Dermis microvascular lymphatic vessel endothelial cell (primary cell): ENCODE measurements around the gene PIK3R1. TPM values are rescaled to one million over a fixed set of nuclear protein-coding genes. Genes with fewer than 3 reads are reported as not detected.

ENCODE experiments used
- DNase-seq, 2 donors: peaks; one replicate each; pipeline versions ENCODE4 v3.0.0 to v3.0.0-alpha.2; 2010; ENCODE audit warnings: low read depth in 2 of 2
- total RNA-seq: library from RNA; depleted of rRNA; stranded (reverse); fragments of >200 nt; gene quantifications from 2 replicates; pipeline ENCODE4 v1.2.1, GENCODE V29; 2014

PIK3R1 gene
- total RNA-seq, 1 donor from 2014 or later: 26.1 TPM

- DNase-seq: no peak
These were observed 81.3 kb downstream of the PIK3R1 start for GRCh38 chr5:68296895-68297294.

DNA sequence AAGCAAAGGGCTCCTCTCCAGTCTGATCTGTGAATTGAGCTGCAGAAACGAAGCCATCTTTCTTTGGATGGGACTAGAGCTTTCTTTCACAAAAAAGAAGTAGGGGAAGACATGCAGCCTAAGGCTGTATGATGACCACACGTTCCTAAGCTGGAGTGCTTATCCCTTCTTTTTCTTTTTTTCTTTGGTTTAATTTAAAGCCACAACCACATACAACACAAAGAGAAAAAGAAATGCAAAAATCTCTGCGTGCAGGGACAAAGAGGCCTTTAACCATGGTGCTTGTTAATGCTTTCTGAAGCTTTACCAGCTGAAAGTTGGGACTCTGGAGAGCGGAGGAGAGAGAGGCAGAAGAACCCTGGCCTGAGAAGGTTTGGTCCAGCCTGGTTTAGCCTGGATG lies 82.1 kb downstream of the PIK3R1 start:
- no peak for DNase-seq

GRCh38 chr5:68298479-68298878 lies 82.9 kb downstream of the PIK3R1 start:
- DNase-seq: no peak

GRCh38 chr5:68299105-68299504 lies 83.5 kb downstream of the PIK3R1 start:
- DNase-seq: no peak

DNA sequence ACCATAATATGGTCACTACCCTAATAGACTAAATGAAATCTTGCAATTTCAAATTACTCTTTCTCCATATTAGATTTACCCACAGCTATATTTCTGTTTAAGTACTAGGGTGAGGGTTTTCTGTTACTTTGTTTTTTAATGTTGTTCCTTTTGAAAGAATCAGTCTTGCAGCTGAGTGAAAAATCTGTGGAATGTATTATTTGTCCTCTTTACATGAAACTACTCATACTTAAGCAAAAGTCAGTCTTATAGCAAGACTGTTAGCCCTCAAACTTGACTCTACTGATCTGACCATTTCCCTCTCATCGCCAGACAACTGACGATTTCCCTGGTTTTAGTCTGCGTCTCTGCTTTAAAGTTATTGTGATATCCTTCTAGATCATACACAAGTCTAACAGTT lies 84.0 kb downstream of the PIK3R1 start:
- DNase-seq: no peak

DNA sequence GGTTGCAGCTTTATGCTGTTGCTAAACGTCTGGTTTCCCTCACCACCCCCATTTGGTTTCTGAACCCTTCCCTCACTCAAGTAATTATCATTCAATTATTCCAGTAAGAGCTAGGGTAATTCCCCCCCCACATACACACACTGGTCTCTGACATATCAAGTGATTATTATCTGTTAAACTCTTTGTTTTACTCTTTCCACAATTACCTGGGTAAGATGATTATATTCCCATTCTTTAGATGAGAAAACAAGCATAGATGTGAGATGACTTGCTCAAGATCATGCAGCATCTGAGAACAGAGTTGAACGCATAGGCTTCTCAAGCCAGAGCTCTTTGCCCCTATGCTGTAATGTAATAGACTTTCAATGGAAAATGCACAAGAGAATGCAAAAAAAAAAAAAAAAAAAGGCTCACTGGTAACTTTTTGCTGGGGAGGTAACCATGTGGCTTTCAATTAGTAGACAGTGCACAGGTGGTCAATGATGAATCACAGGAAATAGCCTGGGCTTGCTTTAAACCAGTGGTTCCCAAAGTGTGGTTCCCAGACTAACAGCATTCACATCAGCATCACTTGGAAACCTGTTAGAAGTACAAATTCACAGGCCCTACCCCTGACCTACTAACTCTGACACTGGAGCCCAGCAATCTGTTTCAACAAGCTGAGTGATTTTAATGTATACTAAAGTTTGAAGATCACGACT lies 87.6 kb downstream of the PIK3R1 start:
- peak in 1 of 2 donors; percentile 23 for DNase-seq

DNA sequence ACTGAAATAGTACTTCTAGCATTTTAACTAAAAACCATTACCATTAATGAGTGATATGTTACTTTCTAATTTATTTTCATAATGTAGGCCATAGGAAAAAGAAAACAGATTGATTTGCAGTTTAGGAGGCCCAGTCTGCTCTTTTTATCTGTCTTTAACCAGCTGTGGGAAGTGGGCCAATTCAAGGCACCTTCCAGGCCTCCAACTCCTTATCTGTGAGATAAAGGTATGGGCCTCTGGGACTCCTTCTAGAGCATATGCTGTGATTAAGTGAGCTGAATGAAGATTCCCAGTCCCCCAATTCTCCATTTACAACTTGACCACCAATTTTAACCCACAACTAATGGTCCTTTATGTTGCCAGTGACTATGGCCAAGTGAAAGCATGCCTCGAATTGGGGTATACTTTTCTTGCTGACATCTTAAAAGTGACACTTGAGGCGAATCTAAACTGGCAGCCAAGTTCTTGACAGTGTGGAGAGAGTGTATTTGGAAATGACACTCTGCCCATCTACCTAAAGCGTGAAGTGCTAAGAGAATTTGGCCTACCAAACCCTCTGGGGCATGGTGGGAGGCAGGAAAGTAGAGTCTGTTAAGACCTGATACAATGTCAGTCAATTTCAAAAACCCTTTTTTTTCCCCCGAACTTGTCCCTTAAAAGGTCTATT lies 88.3 kb downstream of the PIK3R1 start:
- DNase-seq: no peak

DNA sequence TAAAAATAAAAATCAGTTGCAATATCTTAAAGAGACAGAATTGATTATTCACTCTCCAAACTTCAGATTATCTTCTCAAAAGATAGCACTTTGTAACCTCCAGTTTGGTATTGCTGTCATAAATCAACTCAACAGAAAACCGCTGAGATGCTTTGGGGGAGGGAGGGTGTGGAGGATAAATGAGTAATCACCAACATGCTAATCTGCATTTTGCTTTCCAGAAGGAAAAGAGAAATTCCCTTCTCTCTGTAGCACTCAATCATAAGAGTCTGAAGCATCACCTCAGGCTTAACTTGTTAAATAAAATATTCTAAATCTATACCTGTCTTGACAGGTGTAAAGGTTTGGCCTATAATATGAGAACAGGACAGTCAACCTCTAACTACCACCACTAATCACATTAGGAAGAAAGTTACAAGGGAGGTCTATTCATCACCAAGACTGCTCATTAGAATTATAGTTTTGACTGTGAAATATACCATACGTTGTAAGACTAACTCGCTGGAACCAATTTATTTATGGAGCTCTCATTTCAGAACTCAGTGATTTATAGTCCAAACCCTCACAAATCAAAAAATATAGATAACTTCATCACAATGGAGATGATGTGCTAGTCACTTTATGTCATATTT lies 89.0 kb downstream of the PIK3R1 start:
- DNase-seq: no peak

DNA sequence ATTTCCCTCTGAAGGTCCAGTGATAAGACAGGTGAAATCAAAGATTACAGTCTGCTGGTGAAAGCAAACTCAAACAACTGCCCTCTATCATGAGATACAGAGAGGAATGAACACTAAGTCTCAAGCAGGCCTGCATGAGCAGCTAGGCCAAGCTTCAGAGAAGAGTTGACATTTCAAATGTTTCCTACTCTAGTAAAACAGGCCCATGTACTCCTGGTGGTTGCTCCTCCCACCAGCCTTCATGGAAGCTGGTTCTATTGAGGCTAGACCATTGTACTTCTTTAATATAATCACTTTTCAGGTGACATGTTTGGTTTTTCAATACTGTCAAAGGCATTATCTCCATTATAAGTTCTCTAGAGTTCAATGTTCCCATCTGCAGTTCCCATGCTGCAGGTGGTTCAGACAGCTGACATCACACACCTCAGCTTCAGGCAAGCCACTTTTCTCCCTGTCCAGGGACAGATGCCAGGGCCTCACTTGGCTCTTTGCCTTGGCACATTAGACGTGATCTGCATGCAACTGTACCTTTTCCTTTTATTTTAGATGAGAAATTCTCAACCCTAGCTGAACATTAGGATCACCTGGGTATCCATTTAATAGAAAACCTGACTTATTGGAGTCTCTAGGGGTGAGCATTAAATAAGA lies 89.8 kb downstream of the PIK3R1 start:
- no peak for DNase-seq

DNA sequence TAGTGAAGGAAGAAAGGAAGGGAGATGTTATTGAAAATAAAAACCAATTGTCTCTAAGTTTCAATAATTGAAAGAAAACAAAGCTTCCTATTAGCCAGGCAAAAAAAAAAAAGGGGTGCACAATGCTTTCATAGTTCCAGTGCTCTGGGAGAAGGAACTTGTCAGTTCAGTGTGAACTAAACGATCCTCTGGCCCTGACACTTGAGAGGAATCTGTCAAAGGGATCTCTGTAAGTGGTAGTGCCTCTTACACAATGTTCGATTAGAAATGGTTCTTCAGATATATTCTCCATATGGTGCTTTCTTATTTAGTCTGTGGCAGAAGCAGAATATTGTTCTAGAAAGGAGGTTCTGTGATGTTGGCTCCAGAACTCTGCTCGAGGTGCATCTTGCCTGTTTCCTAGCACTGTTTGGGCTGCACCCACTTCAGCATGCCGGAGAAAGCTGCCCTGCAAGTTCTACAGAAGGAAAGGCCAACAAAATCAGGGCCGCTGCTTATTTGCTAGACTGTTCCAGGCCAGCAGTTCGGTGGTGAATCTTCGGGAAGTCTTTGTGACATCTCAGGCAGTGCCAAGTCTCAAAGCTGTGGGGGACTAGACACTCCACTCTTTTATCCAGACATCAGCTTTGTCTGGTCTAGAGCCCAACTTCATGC lies 90.9 kb downstream of the PIK3R1 start:
- no peak for DNase-seq

DNA sequence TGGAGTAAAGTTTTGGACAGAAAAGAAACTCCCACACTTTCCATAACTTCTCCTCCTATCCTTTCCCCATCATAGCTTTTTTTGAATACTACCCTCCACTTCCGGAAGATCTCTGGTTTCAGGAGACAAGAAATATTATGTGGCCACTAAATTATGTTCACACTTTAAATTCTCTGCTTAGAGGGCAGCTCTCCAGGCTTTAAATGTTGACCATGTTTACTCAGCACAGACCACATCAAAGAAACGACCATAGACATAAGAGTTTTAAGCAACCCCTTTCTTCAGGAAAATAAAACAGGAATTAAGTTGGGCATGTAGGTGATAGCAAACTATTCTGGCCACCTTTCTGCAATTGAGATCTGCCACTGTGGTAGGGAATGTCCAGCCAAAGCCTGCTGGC lies 97.8 kb downstream of the PIK3R1 start:
- DNase-seq: no peak

- no peak for DNase-seq
These were observed 98.9 kb downstream of the PIK3R1 start for GRCh38 chr5:68314465-68314864.

DNA sequence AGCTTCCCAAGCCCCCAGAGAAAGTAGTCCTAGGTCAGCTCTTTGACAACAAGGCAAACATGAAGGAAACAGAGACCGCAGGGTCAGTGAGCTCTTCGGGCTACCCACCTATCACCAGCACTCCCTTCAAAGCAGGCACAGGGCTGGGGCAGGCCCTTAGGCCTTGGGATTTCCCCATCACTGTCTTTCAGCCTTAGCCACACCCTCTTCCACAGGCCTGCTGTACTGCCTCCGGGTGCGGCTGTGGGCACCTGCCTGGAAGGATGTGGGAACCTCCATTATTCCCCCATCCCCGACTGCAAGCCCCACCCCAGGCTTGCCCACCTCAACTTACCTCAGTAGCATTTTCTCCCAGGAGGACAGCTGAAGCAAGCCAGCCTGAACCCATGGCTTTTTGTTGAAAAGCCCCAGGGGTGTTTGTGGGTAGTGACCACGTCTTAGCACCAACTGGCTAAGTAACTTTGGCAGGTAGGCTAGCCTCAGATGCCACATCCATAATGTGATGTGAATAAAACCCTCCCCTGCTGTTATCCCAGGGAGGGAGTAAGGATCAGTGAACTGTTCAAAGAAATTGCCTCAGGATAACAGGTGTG lies 100.2 kb downstream of the PIK3R1 start:
- no peak for DNase-seq

- no peak for DNase-seq
These were observed 100.9 kb downstream of the PIK3R1 start for GRCh38 chr5:68316469-68316868.

DNA sequence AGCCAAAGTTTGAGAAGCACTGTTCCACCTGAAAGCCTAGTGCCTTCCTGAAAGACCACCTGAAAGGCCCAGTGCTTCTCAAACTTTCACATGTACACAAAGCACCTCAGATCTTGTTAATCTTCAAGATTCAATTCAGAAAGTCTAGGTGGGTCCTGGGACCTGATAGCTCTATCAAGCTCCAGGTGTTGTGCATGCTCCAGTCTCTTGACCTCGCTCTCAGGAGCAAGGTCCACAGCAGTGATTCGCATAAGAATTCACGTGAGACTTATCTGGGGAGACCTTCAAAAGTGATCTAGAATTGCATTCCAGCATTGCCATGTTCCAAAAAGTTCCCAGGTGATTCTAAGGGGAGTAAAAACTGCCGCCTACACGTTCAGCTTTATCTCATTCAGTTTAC lies 102.1 kb downstream of the PIK3R1 start:
- DNase-seq: no peak

- peak in 1 of 2 donors; percentile 30 for DNase-seq
These were observed 103.6 kb downstream of the PIK3R1 start for GRCh38 chr5:68318955-68319705.

- no peak for DNase-seq
These were observed 104.3 kb downstream of the PIK3R1 start for GRCh38 chr5:68319706-68320412.

GRCh38 chr5:68320413-68320986 lies 104.9 kb downstream of the PIK3R1 start:
- DNase-seq: no peak

GRCh38 chr5:68325065-68325580 lies 109.6 kb downstream of the PIK3R1 start:
- DNase-seq: no peak
